Upper lobe of left lung (tissue), 6 donors: ENCODE results near the gene SIX4. TPM values are rescaled to one million over a fixed set of nuclear protein-coding genes. Genes with fewer than 3 reads are reported as not detected.
"Not testable (repeated sequence)": the region's sequence is repeated elsewhere in the genome, so short reads cannot be mapped to it uniquely, and the experiment has no call there.

Source experiments
- ATAC-seq, 2 donors: fragments of 200-7000 bp; cut with Tn5 transposase; one replicate each; pipeline ENCODE4 v1.9.1; 2022; ENCODE audit warnings: mild to moderate bottlenecking in 2 of 2, moderate library complexity in 2 of 2; ENCODE audit not compliant: low FRiP score in 2 of 2
- DNase-seq, 2 donors: peaks; one replicate each; pipeline ENCODE4 v3.0.0-alpha.2; 2019 to 2020
- H3K27ac ChIP-seq, 4 donors: fragments of 200-600 bp; sonication (generic); one replicate each; pipeline ENCODE4 v1.5.1; 2016 to 2019
- H3K27me3 ChIP-seq, 4 donors: fragments of 200-600 bp; sonication (generic); one replicate each; pipeline ENCODE4 v1.5.1; 2017 to 2019
- H3K36me3 ChIP-seq, 4 donors: fragments of 200-600 bp; sonication (generic); one replicate each; pipeline ENCODE4 v1.5.1; 2016 to 2019
- H3K4me1 ChIP-seq, 4 donors: fragments of 200-600 bp; sonication (generic); one replicate each; pipeline ENCODE4 v1.5.1; 2018 to 2019
- H3K4me3 ChIP-seq, 4 donors: fragments of 200-600 bp; sonication (generic); one replicate each; pipeline ENCODE4 v1.5.1; 2017 to 2019; ENCODE audit warnings: mild to moderate bottlenecking in 2 of 4, moderate library complexity in 1 of 4
- H3K9me3 ChIP-seq, 4 donors: fragments of 200-600 bp; sonication (generic); one replicate each; pipeline ENCODE4 v1.5.1; 2018 to 2019
- EP300 ChIP-seq, 4 donors: sonication (generic); formaldehyde crosslinking; IDR thresholded peaks; one replicate each; pipeline ENCODE4 v1.5.1; 2017; ENCODE audit warnings: antibody characterized with exemption in 4 of 4, control low read depth in 2 of 4
- POLR2A ChIP-seq, 4 donors: fragments of 450-650 bp; IDR thresholded peaks; one replicate each; pipeline ENCODE4 v1.5.1; 2016 to 2017; ENCODE audit warnings: antibody characterized with exemption in 4 of 4, mild to moderate bottlenecking in 2 of 4
- POLR2AphosphoS5 ChIP-seq, 2 donors: sonication (generic); formaldehyde crosslinking; IDR thresholded peaks; one replicate each; pipeline ENCODE4 v1.5.1; 2017; ENCODE audit warnings: antibody characterized with exemption in 2 of 2
- WGBS, 2 donors: methylation state at CpG; one replicate each; pipeline ENCODE4 v1.1.5; 2017 to 2018; 5-methylcytosine and 5-hydroxymethylcytosine counted together
- total RNA-seq, 6 donors: library from RNA; depleted of rRNA in 4 of 6; stranded (reverse); fragments of >200 nt in 4 of 6; gene quantifications; one replicate each; pipeline versions ENCODE4 v1.1.0 to v1.2.1, GENCODE V29; 2016 to 2021
- TF ChIP-seq, protein P1 (sequence below), 6 experiments: fragments of 450-650 bp in 4 of 6; fragments of 200-600 bp in 2 of 6; sonication (generic) in 2 of 6; IDR thresholded peaks; one replicate each; pipeline ENCODE4 v1.5.1; 2016 to 2019; ENCODE audit warnings: antibody characterized with exemption in 6 of 6
- donor health status: DM: no; HTN: no; CAD: no; lungs with moderate emphysema.
- donor health status: DM: no; HTN: yes; CAD: no; lungs with severe emphysema.

SIX4 gene
- total RNA-seq, 6 donors from 2014 or later, result 0.55 to 8.3 (median 1.8) TPM

DNA sequence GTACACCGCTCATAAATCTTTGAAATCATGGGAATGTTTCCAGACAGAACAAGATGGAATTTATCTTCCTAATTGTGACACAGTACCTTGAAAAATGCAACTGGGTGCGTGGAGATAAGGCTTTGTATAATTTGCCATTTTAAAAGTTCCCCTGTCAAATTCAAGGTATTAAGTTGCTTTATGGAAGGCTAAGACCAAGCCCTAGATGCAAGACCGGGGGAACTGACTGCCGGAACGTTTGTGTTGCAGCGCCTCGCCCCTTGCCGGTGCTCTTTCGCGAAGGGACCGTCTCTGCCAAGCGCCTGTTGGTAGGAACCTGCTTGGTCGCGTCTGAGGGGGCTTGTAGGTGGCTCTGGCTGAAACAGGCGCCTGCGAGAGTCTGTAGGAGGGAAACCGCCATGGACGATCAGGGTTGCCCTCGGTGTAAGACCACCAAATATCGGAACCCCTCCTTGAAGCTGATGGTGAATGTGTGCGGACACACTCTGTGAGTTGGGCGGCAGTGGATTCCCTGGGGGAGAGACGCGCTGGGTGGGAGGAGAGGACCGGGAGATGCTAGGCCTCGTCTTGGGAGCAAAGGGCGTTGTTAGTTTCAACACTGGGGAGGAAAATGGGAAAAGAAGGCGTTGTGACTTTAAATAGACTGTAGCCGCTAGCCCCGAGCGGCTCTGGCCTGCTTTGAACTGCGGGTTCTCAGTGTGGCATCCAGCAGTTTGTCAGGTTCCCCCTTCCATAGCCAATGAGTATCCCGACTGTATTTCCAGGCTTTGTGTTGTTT is 10.5 kb upstream of the SIX4 start, which contains the start of gene MNAT1:
Gene MNAT1, plus strand, starts transcription at position 297 of the 778 bp plus-strand sequence. Its CDS starts 102 bp downstream, at position 399.
- H3K36me3 ChIP-seq, result no peaks in the 10 kb centered on the region
- H3K27me3 ChIP-seq, result no peaks in the 10 kb centered on the region
- DNase-seq (peak; percentile 73 to 91), ATAC-seq (peak; percentile 94 to 97)
- peaks cover 14 to 34% (median 21%) of the 10 kb centered on the region in 4 donors for H3K4me1 ChIP-seq
- H3K9me3 ChIP-seq, result no peaks in the 10 kb centered on the region
- no peak for TF ChIP-seq EP300 (IDR thresholded peaks at IDR 0.05)
- peak in 1 of 4 donors; percentile 50 for TF ChIP-seq POLR2A (IDR thresholded peaks at IDR 0.05)
- TF ChIP-seq POLR2AphosphoS5 (IDR thresholded peaks at IDR 0.05), result peak; percentile 46 to 76
- TF ChIP-seq, protein P1, sequence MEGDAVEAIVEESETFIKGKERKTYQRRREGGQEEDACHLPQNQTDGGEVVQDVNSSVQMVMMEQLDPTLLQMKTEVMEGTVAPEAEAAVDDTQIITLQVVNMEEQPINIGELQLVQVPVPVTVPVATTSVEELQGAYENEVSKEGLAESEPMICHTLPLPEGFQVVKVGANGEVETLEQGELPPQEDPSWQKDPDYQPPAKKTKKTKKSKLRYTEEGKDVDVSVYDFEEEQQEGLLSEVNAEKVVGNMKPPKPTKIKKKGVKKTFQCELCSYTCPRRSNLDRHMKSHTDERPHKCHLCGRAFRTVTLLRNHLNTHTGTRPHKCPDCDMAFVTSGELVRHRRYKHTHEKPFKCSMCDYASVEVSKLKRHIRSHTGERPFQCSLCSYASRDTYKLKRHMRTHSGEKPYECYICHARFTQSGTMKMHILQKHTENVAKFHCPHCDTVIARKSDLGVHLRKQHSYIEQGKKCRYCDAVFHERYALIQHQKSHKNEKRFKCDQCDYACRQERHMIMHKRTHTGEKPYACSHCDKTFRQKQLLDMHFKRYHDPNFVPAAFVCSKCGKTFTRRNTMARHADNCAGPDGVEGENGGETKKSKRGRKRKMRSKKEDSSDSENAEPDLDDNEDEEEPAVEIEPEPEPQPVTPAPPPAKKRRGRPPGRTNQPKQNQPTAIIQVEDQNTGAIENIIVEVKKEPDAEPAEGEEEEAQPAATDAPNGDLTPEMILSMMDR (IDR thresholded peaks at IDR 0.05), result peak in 1 of 6 experiments; percentile 14
- WGBS, 2 donors, result 4% methylated on average over 24 to 33 of the region's 33 CpGs
- H3K4me3 ChIP-seq, result peak within 1 kb of the TSS; percentile 70 to 79 (median 74)
- peak within 1 kb of the TSS; percentile 58 to 82 (median 74) for H3K27ac ChIP-seq

DNA sequence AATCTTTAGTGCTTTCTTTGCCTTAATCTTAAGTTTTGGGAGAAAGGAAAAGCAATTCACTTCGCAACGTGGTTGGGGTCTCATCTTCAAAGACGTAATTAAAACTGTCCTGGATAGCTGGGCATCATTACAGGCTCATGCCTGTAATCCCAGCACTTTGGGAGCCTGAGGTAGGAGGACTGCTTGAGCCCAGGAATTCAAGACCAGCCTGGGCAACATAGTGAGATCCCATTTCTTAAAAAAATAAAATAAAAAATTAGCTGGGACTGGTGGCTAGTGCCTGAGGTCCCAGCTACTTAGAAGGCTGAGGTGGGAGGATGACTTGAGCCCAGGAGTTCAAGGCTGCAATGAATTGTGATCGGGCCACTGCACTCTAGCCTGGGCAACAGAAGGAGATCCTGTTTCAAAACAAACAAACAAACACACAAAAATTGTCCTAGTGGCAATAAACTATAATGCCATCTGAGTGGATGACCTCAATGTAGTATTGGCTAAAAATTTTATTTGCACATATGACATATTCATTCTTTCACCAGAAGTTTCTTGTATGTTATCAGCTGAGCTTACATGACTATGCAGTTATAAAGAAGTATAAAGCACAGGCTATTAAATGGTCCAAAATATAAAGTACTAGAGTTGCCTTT is 8.8 kb upstream of the SIX4 start:
- DNase-seq, result no peak
- Histone ChIP-seq H3K36me3 (no peaks in the 10 kb centered on the region), H3K27ac (no peak overlapping the region), H3K27me3 (no peaks in the 10 kb centered on the region), H3K4me3 (no peak overlapping the region), H3K9me3 (no peaks in the 10 kb centered on the region), H3K4me1 (peaks cover 14 to 25% (median 21%) of the 10 kb centered on the region in 4 donors)
- WGBS, 2 donors, result 77 to 81% methylated on average over 4 of the region's 4 CpGs
- ATAC-seq, result no peak
- no peak for TF ChIP-seq POLR2AphosphoS5 (IDR thresholded peaks at IDR 0.05)
- TF ChIP-seq, protein P1 (IDR thresholded peaks at IDR 0.05), result no peak
- TF ChIP-seq POLR2A (IDR thresholded peaks at IDR 0.05), result no peak
- no peak for TF ChIP-seq EP300 (IDR thresholded peaks at IDR 0.05)

GRCh38 chr14:60731291-60731690 is 7.1 kb upstream of the SIX4 start:
- not testable (repeated sequence) for H3K9me3 ChIP-seq, H3K27me3 ChIP-seq, H3K27ac ChIP-seq, DNase-seq, ATAC-seq, H3K4me3 ChIP-seq, H3K36me3 ChIP-seq
- 93 to 96% methylated on average over 5 of the region's 5 CpGs for WGBS, 2 donors
- H3K4me1 ChIP-seq, result peaks cover 10 to 15% (median 13%) of the 10 kb centered on the region in 4 donors

DNA sequence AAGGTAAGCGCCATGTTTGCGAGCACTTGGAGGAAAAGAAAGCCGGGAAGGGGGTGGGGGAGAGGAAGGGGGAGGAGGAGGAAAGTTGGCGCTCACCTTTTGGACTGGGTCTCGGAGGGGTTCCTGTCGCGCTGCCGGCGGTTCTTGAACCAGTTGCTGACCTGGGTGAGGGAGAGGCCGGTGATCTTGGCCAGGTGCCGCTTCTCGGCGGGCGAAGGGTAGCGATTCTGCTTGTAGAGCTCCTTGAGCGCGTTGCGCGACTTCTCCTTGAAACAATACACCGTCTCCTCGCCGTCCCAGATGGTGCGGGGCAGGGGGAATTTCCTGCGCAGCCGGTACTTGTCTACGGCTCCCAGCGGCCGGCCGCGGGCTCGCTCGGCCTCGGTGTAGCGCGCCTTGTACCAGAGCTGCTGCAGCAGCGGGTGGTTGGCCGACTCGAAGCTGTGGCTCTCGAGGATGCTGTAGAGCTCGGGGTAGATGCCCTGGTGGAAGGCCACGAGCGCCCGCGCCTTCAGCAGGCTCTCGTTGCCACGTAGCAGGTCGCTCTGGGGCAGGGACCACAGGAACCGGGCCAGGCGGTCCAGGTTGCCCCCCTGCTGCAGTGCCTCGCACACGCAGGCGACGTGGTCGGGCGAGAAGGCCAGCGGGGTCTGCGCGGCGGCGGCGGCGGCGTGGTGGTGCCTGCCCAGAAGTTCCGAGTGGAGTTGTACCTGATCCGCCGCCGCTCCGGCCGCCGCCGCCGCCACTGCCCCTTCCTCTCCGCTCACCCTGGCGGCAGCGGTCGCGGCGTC is 840 bp downstream of the SIX4 start:
- TF ChIP-seq POLR2A (IDR thresholded peaks at IDR 0.05), result no peak
- no peak for TF ChIP-seq EP300 (IDR thresholded peaks at IDR 0.05)
- no peak for TF ChIP-seq POLR2AphosphoS5 (IDR thresholded peaks at IDR 0.05)
- TF ChIP-seq, protein P1 (IDR thresholded peaks at IDR 0.05), result no peak
- WGBS, 2 donors, result 0 to 3% methylated on average over 12 to 52 of the region's 78 CpGs
- peak; percentile 27 to 50 for ATAC-seq
- H3K36me3 ChIP-seq, result no peaks in the 10 kb centered on the region
- no peaks in the 10 kb centered on the region for H3K9me3 ChIP-seq
- peaks cover 20 to 34% (median 32%) of the 10 kb centered on the region in 4 donors for H3K4me1 ChIP-seq
- peak; percentile 45 to 90 for DNase-seq
- H3K27ac ChIP-seq, result peak overlapping the region in 3 of 4 donors; percentile 19 to 74 (median 43)
- peak overlapping the region; percentile 58 to 70 (median 62) for H3K4me3 ChIP-seq
- H3K27me3 ChIP-seq, result peaks cover 0 to 31% (median 13%) of the 10 kb centered on the region in 4 donors
